HepG2 (cell line): Measurements from ENCODE around the gene FAF1. TPM values are rescaled to one million over a fixed set of nuclear protein-coding genes. Genes with fewer than 3 reads are reported as not detected.
A peak's percentile ranks its signal among the peaks of the same experiment; 100 is the strongest.

Source experiments
- AGO2 ChIP-seq: fragments of 200-400 bp; formaldehyde crosslinking; optimal IDR thresholded peaks from 2 replicates; pipeline ENCODE3; 2017; ENCODE audit warnings: mild to moderate bottlenecking, low read depth, low read length, moderate library complexity
- ARID2 ChIP-seq: sonication (generic); formaldehyde crosslinking; IDR thresholded peaks from 2 replicates; pipeline ENCODE4 v1.8.1; 2022; ENCODE audit warnings: mild to moderate bottlenecking, missing genetic modification reagents, borderline replicate concordance
- BCL6 ChIP-seq: IDR thresholded peaks from 2 replicates; pipeline ENCODE4 v1.6.1; 2016; ENCODE audit warnings: missing genetic modification reagents, missing compliant biosample characterization
- EED ChIP-seq: sonication (generic); formaldehyde crosslinking; IDR thresholded peaks from 2 replicates; pipeline ENCODE4 v1.5.0; 2020; ENCODE audit warnings: mild to moderate bottlenecking, missing genetic modification reagents
- GABPB1 ChIP-seq: IDR thresholded peaks from 2 replicates; pipeline ENCODE4 v1.6.1; 2016; ENCODE audit warnings: mild to moderate bottlenecking, missing genetic modification reagents, moderate library complexity, missing compliant biosample characterization
- HES4 ChIP-seq: sonication (generic); formaldehyde crosslinking; IDR thresholded peaks from 2 replicates; pipeline ENCODE4 v1.9.0; 2021; ENCODE audit warnings: mild to moderate bottlenecking, missing genetic modification reagents, borderline replicate concordance
- MAZ ChIP-seq, 2 experiments: sonication (generic) in 1 of 2; formaldehyde crosslinking in 1 of 2; IDR thresholded peaks; 2 replicates each; pipeline versions ENCODE4 v1.5.0 to v1.6.1; 2012 to 2020; ENCODE audit warnings: low read depth in 2 of 2, mild to moderate bottlenecking in 2 of 2, borderline replicate concordance in 1 of 2, improper control_type of control experiment in 1 of 2, low read length in 1 of 2, missing genetic modification reagents in 1 of 2, moderate library complexity in 1 of 2
- NPAS2 ChIP-seq: sonication (generic); formaldehyde crosslinking; IDR thresholded peaks from 2 replicates; pipeline ENCODE4 v1.8.0; 2022; ENCODE audit warnings: mild to moderate bottlenecking, missing genetic modification reagents, borderline replicate concordance
- SP2 ChIP-seq: sonication (generic); formaldehyde crosslinking; IDR thresholded peaks from 2 replicates; pipeline ENCODE4 v1.5.1; 2020; ENCODE audit warnings: mild to moderate bottlenecking, missing genetic modification reagents
- TAF1 ChIP-seq: sonication (generic); formaldehyde crosslinking; IDR thresholded peaks from 2 replicates; pipeline ENCODE4 v1.4.0; 2020; ENCODE audit warnings: missing genetic modification reagents
- U2AF2 ChIP-seq: fragments of 200-400 bp; formaldehyde crosslinking; IDR thresholded peaks from 2 replicates; pipeline ENCODE4 v1.6.1; 2017; ENCODE audit warnings: low read depth, mild to moderate bottlenecking, low read length
- ZBTB1 ChIP-seq: sonication (generic); formaldehyde crosslinking; IDR thresholded peaks from 2 replicates; pipeline ENCODE4 v1.4.0; 2020; ENCODE audit warnings: missing genetic modification reagents, borderline replicate concordance
- ZNF10 ChIP-seq: sonication (generic); formaldehyde crosslinking; IDR thresholded peaks from 2 replicates; pipeline ENCODE4 v1.4.0; 2020; ENCODE audit warnings: mild to moderate bottlenecking, low read depth, missing genetic modification reagents, borderline replicate concordance
- ZNF160 ChIP-seq: sonication (generic); formaldehyde crosslinking; IDR thresholded peaks from 2 replicates; pipeline ENCODE4 v1.8.0; 2022; ENCODE audit warnings: mild to moderate bottlenecking, inconsistent platforms, missing genetic modification reagents
- ZNF224 ChIP-seq: sonication (generic); formaldehyde crosslinking; IDR thresholded peaks from 2 replicates; pipeline ENCODE4 v1.5.0; 2020; ENCODE audit warnings: mild to moderate bottlenecking, missing genetic modification reagents
- ZNF317 ChIP-seq: sonication (generic); formaldehyde crosslinking; IDR thresholded peaks from 2 replicates; pipeline ENCODE4 v1.5.0; 2020; ENCODE audit warnings: mild to moderate bottlenecking, missing genetic modification reagents
- ZNF441 ChIP-seq: sonication (generic); formaldehyde crosslinking; IDR thresholded peaks from 2 replicates; pipeline ENCODE4 v1.7.0; 2021; ENCODE audit warnings: missing genetic modification reagents, borderline replicate concordance
- ZNF484 ChIP-seq: sonication (generic); formaldehyde crosslinking; IDR thresholded peaks from 2 replicates; pipeline ENCODE4 v1.5.1; 2020; ENCODE audit warnings: mild to moderate bottlenecking, low read depth, missing genetic modification reagents, borderline replicate concordance
- ZNF546 ChIP-seq: sonication (generic); formaldehyde crosslinking; conservative IDR thresholded peaks from 2 replicates; pipeline ENCODE4 v1.8.1; 2023; ENCODE audit warnings: mild to moderate bottlenecking, missing genetic modification reagents
- ZNF550 ChIP-seq: sonication (generic); formaldehyde crosslinking; IDR thresholded peaks from 2 replicates; pipeline ENCODE4 v1.4.0; 2020; ENCODE audit warnings: mild to moderate bottlenecking, missing genetic modification reagents, borderline replicate concordance
- ZNF589 ChIP-seq: sonication (generic); formaldehyde crosslinking; conservative IDR thresholded peaks from 2 replicates; pipeline ENCODE4 v1.8.0; 2022; ENCODE audit warnings: mild to moderate bottlenecking, moderate library complexity, missing genetic modification reagents
- ZNF703 ChIP-seq: sonication (generic); formaldehyde crosslinking; IDR thresholded peaks from 2 replicates; pipeline ENCODE4 v1.5.1; 2020; ENCODE audit warnings: missing genetic modification reagents, mild to moderate bottlenecking, moderate library complexity, borderline replicate concordance
- ZNF737 ChIP-seq: sonication (generic); formaldehyde crosslinking; IDR thresholded peaks from 2 replicates; pipeline ENCODE4 v1.5.0; 2020; ENCODE audit warnings: missing genetic modification reagents, mild to moderate bottlenecking, borderline replicate concordance
- ZNF768 ChIP-seq: sonication (generic); formaldehyde crosslinking; IDR thresholded peaks from 2 replicates; pipeline ENCODE4 v1.4.0; 2020; ENCODE audit warnings: missing genetic modification reagents
- polyA plus RNA-seq, 8 experiments: library from polyadenylated mRNA; depleted of rRNA in 3 of 8; stranded (reverse) in 7 of 8; unstranded in 1 of 8; fragments of >200 nt; fragmentation: Illumina TruSeq in 4 of 8; extraction: Trizol in 4 of 8; gene quantifications; 2 replicates each; pipeline versions ENCODE4 v1.2.1 to v1.2.3, GENCODE V29; 2011 to 2016; ENCODE audit warnings: low read depth in 4 of 8, missing spikeins in 1 of 8, mixed read lengths in 1 of 8; ENCODE audit not compliant: insufficient read depth in 1 of 8
- total RNA-seq, 5 experiments: library from RNA; depleted of rRNA; stranded (reverse); fragments of >200 nt; fragmentation: Illumina TruSeq; extraction: Trizol; gene quantifications; 2 replicates each; pipeline ENCODE4 v1.2.3, GENCODE V29; 2016; ENCODE audit warnings: low read depth in 1 of 5
- TF ChIP-seq, protein P1 (sequence below): IDR thresholded peaks from 2 replicates; pipeline ENCODE4 v1.6.1; 2016; ENCODE audit warnings: low read depth
- TF ChIP-seq, protein P2 (sequence below): sonication (generic); formaldehyde crosslinking; IDR thresholded peaks from 2 replicates; pipeline ENCODE4 v1.4.0; 2020; ENCODE audit warnings: missing genetic modification reagents, borderline replicate concordance

The FAF1 gene
- total and polyA plus RNA-seq, 2 of the 13 experiments (the other 11 are each of a cell fraction or from before 2014, with no cell fraction given) = 19.4 to 63.3 TPM

DNA sequence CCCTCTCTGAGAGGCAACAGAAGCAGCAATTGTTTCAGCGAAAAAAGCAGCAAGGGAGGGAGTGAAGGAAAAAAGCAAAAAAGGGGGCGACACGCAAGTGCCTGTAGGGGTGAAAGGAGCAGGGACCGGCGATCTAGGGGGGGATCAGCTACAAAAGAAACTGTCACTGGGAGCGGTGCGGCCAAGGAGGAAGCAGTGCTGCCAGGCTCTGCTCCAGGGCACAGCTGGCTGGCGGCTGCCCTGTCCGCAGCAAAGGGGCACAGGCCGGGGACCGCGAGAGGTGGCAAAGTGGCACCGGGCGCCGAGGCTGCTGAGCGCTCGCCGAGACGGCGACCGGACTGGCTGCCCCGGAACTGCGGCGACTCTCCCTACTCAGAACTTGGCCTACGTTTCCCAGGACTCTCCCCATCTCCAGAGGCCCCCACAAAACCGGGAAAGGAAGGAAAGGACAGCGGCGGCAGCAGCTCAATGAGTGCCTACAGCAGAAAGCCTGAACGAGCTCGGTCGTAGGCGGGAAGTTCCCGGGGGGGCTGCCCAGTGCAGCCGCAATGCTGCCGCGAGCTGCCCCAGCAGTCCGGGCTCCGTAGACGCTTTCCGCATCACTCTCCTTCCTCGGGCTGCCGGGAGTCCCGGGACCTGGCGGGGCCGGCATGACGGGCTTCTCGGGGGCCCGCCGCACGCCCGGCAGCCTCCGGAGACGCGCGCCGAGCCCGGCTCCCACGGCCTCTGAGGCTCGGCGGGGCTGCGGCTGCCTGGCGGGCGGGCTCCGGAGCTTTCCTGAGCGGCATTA, 8.9 kb upstream of the FAF1 start (continued):
- peak; percentile 12; the same call in 1 of the 2 replicates for TF ChIP-seq SP2 (CRISPR knock-in tag)
- no peak for TF ChIP-seq ARID2 (CRISPR knock-in tag)
- TF ChIP-seq ZNF160 = no peak
- TF ChIP-seq ZNF703 (CRISPR knock-in tag) = no peak
- 0 out of 2 replicates have a peak, but pooled peaks have one; percentile 46 for TF ChIP-seq ZNF589
- TF ChIP-seq ZNF546 = 0 out of 2 replicates have a peak, but pooled peaks have one; percentile 3
- TF ChIP-seq ZBTB1 (CRISPR knock-in tag) = no peak
- 0 out of 2 replicates have a peak, but pooled peaks have one; percentile 61 for TF ChIP-seq U2AF2
- peak; percentile 5; the same call in 1 of the 2 replicates for TF ChIP-seq BCL6
- TF ChIP-seq ZNF550 (CRISPR knock-in tag) = no peak
- no peak for TF ChIP-seq HES4 (CRISPR knock-in tag)
- TF ChIP-seq EED (CRISPR knock-in tag) = peak; percentile 54; the same call in 1 of the 2 replicates
- TF ChIP-seq, protein P1, sequence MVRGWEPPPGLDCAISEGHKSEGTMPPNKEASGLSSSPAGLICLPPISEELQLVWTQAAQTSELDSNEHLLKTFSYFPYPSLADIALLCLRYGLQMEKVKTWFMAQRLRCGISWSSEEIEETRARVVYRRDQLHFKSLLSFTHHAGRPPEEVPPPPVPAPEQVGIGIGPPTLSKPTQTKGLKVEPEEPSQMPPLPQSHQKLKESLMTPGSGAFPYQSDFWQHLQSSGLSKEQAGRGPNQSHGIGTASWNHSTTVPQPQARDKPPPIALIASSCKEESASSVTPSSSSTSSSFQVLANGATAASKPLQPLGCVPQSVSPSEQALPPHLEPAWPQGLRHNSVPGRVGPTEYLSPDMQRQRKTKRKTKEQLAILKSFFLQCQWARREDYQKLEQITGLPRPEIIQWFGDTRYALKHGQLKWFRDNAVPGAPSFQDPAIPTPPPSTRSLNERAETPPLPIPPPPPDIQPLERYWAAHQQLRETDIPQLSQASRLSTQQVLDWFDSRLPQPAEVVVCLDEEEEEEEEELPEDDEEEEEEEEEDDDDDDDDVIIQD (CRISPR knock-in tag) = no peak
- 0 out of 2 replicates have a peak, but pooled peaks have one; percentile 40 for TF ChIP-seq ZNF317 (CRISPR knock-in tag)
- no peak for TF ChIP-seq MAZ (IDR thresholded peaks at IDR 0.05; ENCODE audit: borderline replicate concordance, low read depth, low read length)
- TF ChIP-seq MAZ (CRISPR knock-in tag; IDR thresholded peaks at IDR 0.05; ENCODE audit: low read depth) = 0 out of 2 replicates have a peak, but pooled peaks have one; percentile 43
- peak; percentile 39 for TF ChIP-seq AGO2
- TF ChIP-seq, protein P2, sequence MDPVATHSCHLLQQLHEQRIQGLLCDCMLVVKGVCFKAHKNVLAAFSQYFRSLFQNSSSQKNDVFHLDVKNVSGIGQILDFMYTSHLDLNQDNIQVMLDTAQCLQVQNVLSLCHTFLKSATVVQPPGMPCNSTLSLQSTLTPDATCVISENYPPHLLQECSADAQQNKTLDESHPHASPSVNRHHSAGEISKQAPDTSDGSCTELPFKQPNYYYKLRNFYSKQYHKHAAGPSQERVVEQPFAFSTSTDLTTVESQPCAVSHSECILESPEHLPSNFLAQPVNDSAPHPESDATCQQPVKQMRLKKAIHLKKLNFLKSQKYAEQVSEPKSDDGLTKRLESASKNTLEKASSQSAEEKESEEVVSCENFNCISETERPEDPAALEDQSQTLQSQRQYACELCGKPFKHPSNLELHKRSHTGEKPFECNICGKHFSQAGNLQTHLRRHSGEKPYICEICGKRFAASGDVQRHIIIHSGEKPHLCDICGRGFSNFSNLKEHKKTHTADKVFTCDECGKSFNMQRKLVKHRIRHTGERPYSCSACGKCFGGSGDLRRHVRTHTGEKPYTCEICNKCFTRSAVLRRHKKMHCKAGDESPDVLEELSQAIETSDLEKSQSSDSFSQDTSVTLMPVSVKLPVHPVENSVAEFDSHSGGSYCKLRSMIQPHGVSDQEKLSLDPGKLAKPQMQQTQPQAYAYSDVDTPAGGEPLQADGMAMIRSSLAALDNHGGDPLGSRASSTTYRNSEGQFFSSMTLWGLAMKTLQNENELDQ (CRISPR knock-in tag) = no peak
- 0 out of 2 replicates have a peak, but pooled peaks have one; percentile 37 for TF ChIP-seq ZNF737
- no peak for TF ChIP-seq ZNF10 (CRISPR knock-in tag)
- TF ChIP-seq ZNF768 = 0 out of 2 replicates have a peak, but pooled peaks have one; percentile 10
- no peak for TF ChIP-seq ZNF484 (CRISPR knock-in tag)
- no peak for TF ChIP-seq NPAS2 (CRISPR knock-in tag)
- no peak for TF ChIP-seq ZNF224 (CRISPR knock-in tag)
- TF ChIP-seq ZNF441 (CRISPR knock-in tag) = 0 out of 2 replicates have a peak, but pooled peaks have one; percentile 1
- TF ChIP-seq TAF1 (CRISPR knock-in tag) = peak; percentile 16; the same call in 1 of the 2 replicates
- no peak; the same call in 1 of the 2 replicates for TF ChIP-seq GABPB1 (CRISPR knock-in tag)
